ENCODE measurements around the gene TCERG1. TPM values are rescaled to one million over a fixed set of nuclear protein-coding genes. Genes with fewer than 3 reads are reported as not detected.

TCERG1 gene
- total and polyA plus RNA-seq, 9 of the 15 experiments (the other 6 are each of a cell fraction or from before 2014, with no cell fraction given): 50.3 to 148 (median 119) TPM

GRCh38 chr5:146521403-146522106 lies 74.4 kb downstream of the TCERG1 start:
- WGBS (ENCODE audit: insufficient coverage, low coverage, missing lambda C conversion rate): 2% methylated on average over 8 of the region's 8 CpGs
- H3K4me3 ChIP-seq: no peak overlapping the region
- POLR2A ChIA-PET: interaction anchor here (1.9 kb wide), 1 partner anchor 9 kb away, joined by 5 read pairs; no protein-coding TSS in a partner anchor

GRCh38 chr5:146523698-146524097 lies 76.6 kb downstream of the TCERG1 start:
- H2AFZ ChIP-seq (ENCODE audit: low read depth, low read length): no peak overlapping the region
- H4K20me1 ChIP-seq (replicated peaks; ENCODE audit: control insufficient read depth, insufficient read depth, low read length): no peaks in the 10 kb centered on the region
- ATAC-seq (no peak), FAIRE-seq (no peak), DNase-seq (ENCODE audit: extremely low read depth in 1 of 4, low spot score in 3 of 4) (no peak)
- H3K4me1 ChIP-seq (replicated peaks in 1 of 2; ENCODE audit: control insufficient read depth in 2 of 2, insufficient read depth in 2 of 2, low read length in 2 of 2): peaks cover 0 to 3% of the 10 kb centered on the region in 2 experiments; a peak in 2 of 5 replicates
- peaks cover 0 to 6% of the 10 kb centered on the region in 2 experiments; a peak in 2 of 5 replicates for H3K27me3 ChIP-seq (ENCODE audit: control insufficient read depth in 2 of 2, insufficient read depth in 2 of 2, low read length in 2 of 2)
- in situ Hi-C loops (cut with MboI) (no loop called here), intact Hi-C loops (cut with micrococcal nuclease) (no loop called here)
- POLR2A ChIA-PET: no interaction called here
- BruUV-seq (replicated peaks): no TSS peak
- H3K79me2 ChIP-seq (ENCODE audit: control insufficient read depth, insufficient read depth, low read length): no peaks in the 10 kb centered on the region
- H3K36me3 ChIP-seq (ENCODE audit: control insufficient read depth, insufficient read depth, low read length): no peaks in the 10 kb centered on the region
- no peak overlapping the region for H3K9ac ChIP-seq (ENCODE audit: insufficient read depth in 1 of 2, low read depth in 2 of 2, low read length in 2 of 2)
- WGBS (ENCODE audit: insufficient coverage, low coverage, missing lambda C conversion rate): 0% methylated on average over 3 of the region's 3 CpGs
- no peak overlapping the region for H3K4me2 ChIP-seq (ENCODE audit: insufficient read depth, low read length)
- CTCF ChIA-PET (ENCODE audit: low intra/inter-chr PET ratio): no interaction called here
- H3K4me3 ChIP-seq: no peak overlapping the region
- no peaks in the 10 kb centered on the region for H3K9me3 ChIP-seq (replicated peaks; ENCODE audit: control insufficient read depth, insufficient read depth, low read depth, low read length)
- no peaks in the 10 kb centered on the region for H3K9me1 ChIP-seq (ENCODE audit: control insufficient read depth, insufficient read depth, low read length)
- H3K27ac ChIP-seq (ENCODE audit: extremely low read depth, low read depth, low read length): no peak overlapping the region
- TF ChIP-seq USF1 (CRISPR knock-in tag; IDR thresholded peaks at IDR 0.05) (no peak), THAP7 (CRISPR knock-in tag; IDR thresholded peaks at IDR 0.05) (no peak), PATZ1 (CRISPR knock-in tag; IDR thresholded peaks at IDR 0.05; ENCODE audit: borderline replicate concordance) (no peak)
- TF ChIP-seq, protein P1, sequence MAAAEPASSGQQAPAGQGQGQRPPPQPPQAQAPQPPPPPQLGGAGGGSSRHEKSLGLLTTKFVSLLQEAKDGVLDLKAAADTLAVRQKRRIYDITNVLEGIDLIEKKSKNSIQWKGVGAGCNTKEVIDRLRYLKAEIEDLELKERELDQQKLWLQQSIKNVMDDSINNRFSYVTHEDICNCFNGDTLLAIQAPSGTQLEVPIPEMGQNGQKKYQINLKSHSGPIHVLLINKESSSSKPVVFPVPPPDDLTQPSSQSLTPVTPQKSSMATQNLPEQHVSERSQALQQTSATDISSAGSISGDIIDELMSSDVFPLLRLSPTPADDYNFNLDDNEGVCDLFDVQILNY (CRISPR knock-in tag; IDR thresholded peaks at IDR 0.05): no peak
- TF ChIP-seq, protein P2, sequence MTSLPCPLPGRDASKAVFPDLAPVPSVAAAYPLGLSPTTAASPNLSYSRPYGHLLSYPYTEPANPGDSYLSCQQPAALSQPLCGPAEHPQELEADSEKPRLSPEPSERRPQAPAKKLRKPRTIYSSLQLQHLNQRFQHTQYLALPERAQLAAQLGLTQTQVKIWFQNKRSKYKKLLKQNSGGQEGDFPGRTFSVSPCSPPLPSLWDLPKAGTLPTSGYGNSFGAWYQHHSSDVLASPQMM (CRISPR knock-in tag; IDR thresholded peaks at IDR 0.05): no peak

More at GRCh38 chr5:146521403-146522106, 74.4 kb downstream of the TCERG1 start:
- H2AFZ ChIP-seq (ENCODE audit: low read depth, low read length): no peak overlapping the region
- in situ Hi-C loops (cut with MboI) (no loop called here), intact Hi-C loops (cut with micrococcal nuclease) (no loop called here)
- no TSS peak for BruUV-seq (replicated peaks)
- H3K36me3 ChIP-seq (ENCODE audit: control insufficient read depth, insufficient read depth, low read length): no peaks in the 10 kb centered on the region
- peaks cover 0 to 6% of the 10 kb centered on the region in 2 experiments; a peak in 2 of 5 replicates for H3K27me3 ChIP-seq (ENCODE audit: control insufficient read depth in 2 of 2, insufficient read depth in 2 of 2, low read length in 2 of 2)
- FAIRE-seq: peak; percentile 61
- H3K4me1 ChIP-seq (replicated peaks in 1 of 2; ENCODE audit: control insufficient read depth in 2 of 2, insufficient read depth in 2 of 2, low read length in 2 of 2): peaks cover 0 to 3% of the 10 kb centered on the region in 2 experiments; a peak in 2 of 5 replicates
- peak overlapping the region; percentile 42; the same call in 1 of the 2 replicates for H3K4me2 ChIP-seq (ENCODE audit: insufficient read depth, low read length)
- ATAC-seq: peak; percentile 66
- no peaks in the 10 kb centered on the region for H3K9me1 ChIP-seq (ENCODE audit: control insufficient read depth, insufficient read depth, low read length)
- TF ChIP-seq ZNF311 (CRISPR knock-in tag; IDR thresholded peaks at IDR 0.05) (no peak), FOSL1 (tag; conservative IDR thresholded peaks at IDR 0.05) (peak; percentile 88), ARID1B (IDR thresholded peaks at IDR 0.05) (peak; percentile 27; the same call in 1 of the 2 replicates), CBFA2T2 (conservative IDR thresholded peaks at IDR 0.05) (0 out of 2 replicates have a peak, but pooled peaks have one; percentile 20), TCF3 (CRISPR knock-in tag; IDR thresholded peaks at IDR 0.05) (peak; percentile 41), TAF1 (IDR thresholded peaks at IDR 0.05; ENCODE audit: control insufficient read depth, extremely low read depth, insufficient read depth, low read length, severe bottlenecking) (no peak), FOXM1 (IDR thresholded peaks at IDR 0.05; ENCODE audit: low read depth) (no peak), FOXM1 (CRISPR knock-in tag; IDR thresholded peaks at IDR 0.05; ENCODE audit: low read depth) (no peak), CBFA2T3 (IDR thresholded peaks at IDR 0.05) (peak; percentile 49)
- peak in 2 of 4 experiments; percentile 30 to 37 for DNase-seq (ENCODE audit: extremely low read depth in 1 of 4, low spot score in 3 of 4)
- CTCF ChIA-PET (ENCODE audit: low intra/inter-chr PET ratio): interaction anchor here (0.7 kb wide), 1 partner anchor 155 kb away, joined by 3 read pairs; no protein-coding TSS in a partner anchor
- no peaks in the 10 kb centered on the region for H3K79me2 ChIP-seq (ENCODE audit: control insufficient read depth, insufficient read depth, low read length)
- H3K9ac ChIP-seq (ENCODE audit: insufficient read depth in 1 of 2, low read depth in 2 of 2, low read length in 2 of 2): no peak overlapping the region
- no peaks in the 10 kb centered on the region for H3K9me3 ChIP-seq (replicated peaks; ENCODE audit: control insufficient read depth, insufficient read depth, low read depth, low read length)
- H3K27ac ChIP-seq (ENCODE audit: extremely low read depth, low read depth, low read length): no peak overlapping the region
- no peaks in the 10 kb centered on the region for H4K20me1 ChIP-seq (replicated peaks; ENCODE audit: control insufficient read depth, insufficient read depth, low read length)
